Activated CD4-positive, alpha-beta T cell treated with anti-CD3 and anti-CD28 coated beads, Interleukin-2, amount 50 U/mL, for 4 hours (primary cell): ENCODE measurements around the gene SEC11A.
"Not testable (repeated sequence)": the region's sequence is repeated elsewhere in the genome, so short reads cannot be mapped to it uniquely, and the experiment has no call there.

Experiments used
- DNase-seq, 2 experiments: peaks; one replicate each; pipeline ENCODE4 v3.0.0-alpha.2; 2020

The SEC11A gene

DNA sequence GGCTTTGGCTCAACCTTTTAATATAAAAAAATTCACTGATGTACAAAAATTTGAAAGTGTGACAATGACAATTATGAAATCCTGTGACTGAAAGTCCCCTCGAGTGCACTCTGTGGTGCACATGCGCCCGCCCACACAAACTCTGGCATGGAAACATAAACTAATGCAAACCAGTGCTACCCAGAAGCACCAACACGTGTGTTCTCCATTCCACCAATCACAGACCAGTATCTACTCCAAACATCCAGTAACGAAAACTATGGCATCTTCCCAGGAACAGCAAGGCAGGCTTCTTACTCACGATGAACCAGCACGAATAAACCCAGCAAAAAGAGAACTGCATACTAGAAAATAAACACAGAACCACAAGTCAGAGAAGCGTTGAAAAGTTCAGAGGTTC is 46.2 kb downstream of the SEC11A start:
- peak; percentile 21 to 35 for DNase-seq

DNA sequence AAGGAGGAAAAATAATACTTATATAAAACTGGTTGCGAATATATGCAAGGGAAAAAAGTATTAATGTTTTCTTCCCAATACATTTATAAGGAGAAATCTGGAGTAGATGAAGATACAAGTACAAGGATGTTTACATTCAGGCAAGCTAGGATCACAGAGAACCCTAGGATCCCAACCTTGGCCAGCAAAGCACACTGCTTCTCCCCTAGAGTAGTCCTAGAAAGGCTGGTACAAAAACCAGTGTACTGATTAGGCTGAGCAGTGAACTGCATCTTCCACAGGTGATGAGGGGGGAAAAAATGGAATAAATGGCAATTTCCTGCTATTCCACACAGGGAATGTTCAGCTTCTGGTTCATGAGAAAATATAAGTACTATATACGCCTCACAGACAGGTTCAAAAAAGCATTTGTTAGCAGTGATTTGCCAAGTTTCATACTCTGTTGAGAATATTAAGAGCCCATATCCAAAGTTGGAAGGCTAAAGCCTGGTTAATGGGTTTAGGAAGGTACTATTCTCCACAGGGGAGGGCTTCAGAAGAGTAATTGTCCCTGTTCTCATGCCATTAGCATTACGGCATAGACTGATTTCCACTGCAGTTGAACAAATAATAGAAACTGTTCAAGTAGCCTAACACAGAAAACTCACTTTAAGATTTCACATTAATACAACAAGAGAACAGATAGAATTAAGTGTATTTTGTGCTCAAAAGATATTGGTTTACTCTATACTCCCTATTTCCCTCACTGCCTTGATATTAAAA is 47.5 kb downstream of the SEC11A start:
- no peak for DNase-seq

DNA sequence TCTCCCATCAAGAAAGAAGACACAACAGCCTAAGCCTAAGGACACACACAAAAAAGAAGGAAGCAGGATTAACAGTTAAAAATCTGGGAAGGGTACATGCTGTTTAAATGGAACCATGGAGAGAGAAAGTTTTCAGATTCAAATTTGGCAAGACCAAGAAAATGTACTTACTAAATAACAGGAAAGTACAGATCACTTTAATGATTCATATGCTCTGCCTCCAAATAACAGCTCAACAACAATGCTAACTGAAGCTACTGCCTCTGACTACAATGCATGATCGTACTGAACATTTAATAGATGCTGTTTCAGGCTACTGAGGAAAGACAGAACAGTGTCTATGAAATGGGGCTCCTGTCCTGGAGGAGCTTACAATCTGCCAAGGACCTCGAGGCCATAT is 49.6 kb downstream of the SEC11A start:
- DNase-seq: no peak

DNA sequence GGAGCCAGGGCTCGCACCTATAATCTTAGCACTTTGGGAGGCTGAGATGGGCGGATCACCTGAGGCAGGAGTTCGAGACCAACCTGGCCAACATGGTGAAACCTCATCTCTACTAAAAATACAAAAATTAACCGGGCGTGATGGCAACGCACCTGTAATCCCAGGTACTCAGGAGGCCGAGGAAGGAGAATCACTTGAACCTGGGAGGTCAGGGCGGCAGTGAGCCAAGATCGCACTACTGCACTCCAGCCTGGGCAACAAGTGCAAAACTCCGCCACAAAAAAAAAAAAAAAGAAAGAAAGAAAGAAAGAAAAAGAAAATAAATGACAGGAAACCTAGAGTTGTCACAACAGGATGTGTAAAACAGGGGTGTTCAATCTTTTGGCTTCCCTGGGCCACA is 54.9 kb downstream of the SEC11A start:
- no peak for DNase-seq

DNA sequence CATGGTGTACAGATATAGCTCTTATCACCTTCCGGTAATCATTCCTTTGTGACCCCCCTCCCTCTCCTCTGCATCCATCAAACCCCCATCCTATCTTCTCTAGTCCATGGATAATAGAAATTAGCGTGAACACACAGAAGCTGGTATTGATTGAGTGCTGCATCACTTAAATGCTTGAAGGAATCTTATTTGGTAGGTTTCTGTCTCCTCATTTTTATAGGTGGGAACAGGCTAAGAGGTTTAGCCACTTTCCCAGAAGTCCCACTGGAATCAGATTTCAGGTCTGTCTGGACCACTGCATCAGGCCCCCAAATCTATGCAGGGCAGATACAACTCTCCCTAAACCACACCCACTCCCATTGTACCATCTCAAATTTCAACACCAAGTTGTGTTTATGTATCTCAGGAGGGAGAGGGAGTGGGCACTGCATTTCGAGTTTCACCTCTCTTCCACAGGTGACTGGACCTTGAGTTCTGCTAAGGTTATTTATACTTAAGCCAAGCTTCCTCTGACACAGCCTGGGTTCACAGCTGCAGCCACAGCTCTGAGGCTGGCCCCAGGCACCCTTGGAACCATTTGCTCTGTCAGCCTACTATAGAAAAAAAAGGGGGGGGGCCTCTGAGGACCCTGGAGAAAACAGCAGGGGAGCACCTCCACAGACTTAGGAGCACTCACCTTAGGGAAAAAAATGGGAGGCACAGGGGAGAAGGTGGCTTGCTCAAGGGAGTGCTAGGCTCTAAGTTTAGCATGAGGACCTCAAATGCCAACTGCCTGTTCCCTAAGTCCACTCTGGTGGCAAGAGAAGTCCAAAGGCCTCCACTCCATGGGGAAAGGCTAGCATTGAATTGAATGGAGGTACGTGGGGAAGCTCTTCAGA is 55.8 kb downstream of the SEC11A start:
- DNase-seq: no peak

DNA sequence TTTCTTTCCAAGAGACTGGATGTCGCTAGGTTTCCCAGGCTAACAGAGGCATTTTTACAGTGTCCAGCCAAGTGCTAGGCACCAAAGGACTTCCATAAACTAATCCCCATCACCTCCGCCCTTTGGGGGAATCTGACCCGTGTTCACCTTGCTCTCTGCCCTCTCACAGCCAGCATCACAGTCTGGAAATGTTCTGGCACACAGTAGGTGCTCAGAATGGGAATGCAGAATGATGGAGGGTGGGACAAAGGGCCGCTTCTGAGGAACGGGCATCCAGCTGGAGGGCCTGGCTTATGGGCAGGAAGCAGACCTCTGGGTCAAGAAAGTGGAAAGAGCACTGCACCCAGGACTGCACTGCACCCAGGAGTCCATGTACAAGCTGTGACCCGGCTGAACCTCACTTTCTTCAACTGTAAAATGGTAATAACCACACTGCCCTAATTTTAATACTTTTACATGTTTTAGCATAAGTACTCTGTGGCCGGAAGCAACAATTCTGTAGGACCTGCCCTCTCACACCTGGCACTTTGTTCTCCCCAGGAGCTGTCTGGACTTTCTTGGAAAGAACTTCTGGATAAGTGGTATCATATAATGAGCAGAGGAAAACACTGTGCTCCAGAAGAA is 57.0 kb downstream of the SEC11A start:
- DNase-seq: no peak

DNA sequence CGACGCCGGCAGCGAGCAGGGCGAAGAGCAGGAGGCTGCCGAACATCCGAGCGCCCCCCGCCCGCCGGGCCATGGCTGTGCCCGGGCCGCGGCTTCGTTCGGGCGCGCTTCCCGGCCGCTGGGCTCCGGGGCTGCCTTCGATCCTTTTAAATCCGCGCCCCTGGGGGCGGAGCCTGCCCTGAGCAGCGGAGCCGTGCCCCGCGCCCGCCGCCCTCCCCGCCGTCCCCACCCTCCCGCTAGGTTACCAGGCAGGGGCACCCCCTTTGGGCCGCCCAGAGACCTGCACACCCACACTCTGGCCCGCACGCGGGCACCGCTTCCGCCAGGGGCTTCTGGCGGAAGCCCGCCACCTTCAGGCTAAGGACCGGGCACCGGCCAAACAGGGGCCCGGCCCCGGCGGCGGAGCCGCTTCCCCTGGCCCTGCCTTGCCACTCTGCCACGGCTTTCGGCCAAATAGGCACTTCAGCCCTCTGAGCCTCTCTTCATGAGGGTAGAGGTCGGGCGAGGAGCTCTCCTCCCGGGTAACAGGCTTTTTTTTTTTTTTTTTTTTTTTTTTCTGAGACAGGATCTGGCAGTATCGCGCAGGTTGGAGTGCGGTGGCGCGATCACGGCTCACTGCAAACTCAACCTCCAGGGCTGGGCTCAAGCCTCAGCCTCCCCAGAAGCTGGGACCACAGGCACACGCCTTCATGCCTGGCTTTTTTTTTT is 57.7 kb downstream of the SEC11A start, which contains the start of gene NMB:
NMB (minus strand) TSS at position 120 of the 708 bp plus-strand sequence; CDS start at position 73, 47 bp downstream.
- DNase-seq: peak; percentile 72 to 77

DNA sequence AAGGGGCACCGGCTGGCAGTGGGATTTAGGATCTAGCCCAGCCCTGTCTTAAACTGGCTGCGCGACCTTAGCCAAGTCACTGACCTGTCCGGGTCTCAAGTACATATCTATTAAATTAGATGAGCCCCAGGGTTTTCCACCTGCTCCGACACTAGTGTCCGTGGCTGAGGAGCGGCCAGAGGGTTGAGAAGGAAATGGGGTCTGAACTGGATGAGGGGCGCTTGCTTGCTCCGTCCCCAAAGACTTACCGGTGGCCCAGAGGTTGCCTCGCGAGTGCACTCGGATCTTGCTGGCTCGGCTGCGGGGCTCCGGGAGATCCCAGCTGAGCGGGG is 58.2 kb downstream of the SEC11A start:
- no peak for DNase-seq

DNA sequence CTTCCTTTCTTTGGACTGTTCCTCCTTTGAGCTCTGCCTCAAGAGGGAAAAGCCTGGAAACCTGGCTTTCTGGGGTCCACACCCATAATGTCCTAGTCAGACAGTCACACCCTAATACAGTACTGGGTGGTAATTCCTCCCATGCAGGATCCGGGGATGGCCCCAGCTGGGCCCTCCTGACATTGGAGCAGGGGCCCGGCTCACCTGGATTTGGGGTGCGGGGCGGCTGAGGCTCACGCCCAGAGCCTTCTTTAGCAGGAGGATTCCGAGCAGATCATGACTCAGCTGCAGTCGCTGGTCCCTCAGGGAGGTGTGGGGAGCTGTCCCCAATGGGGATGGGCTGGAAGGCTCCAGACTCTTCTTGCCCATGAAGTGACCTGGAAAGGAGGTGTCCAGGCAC is 59.0 kb downstream of the SEC11A start:
- no peak for DNase-seq

DNA sequence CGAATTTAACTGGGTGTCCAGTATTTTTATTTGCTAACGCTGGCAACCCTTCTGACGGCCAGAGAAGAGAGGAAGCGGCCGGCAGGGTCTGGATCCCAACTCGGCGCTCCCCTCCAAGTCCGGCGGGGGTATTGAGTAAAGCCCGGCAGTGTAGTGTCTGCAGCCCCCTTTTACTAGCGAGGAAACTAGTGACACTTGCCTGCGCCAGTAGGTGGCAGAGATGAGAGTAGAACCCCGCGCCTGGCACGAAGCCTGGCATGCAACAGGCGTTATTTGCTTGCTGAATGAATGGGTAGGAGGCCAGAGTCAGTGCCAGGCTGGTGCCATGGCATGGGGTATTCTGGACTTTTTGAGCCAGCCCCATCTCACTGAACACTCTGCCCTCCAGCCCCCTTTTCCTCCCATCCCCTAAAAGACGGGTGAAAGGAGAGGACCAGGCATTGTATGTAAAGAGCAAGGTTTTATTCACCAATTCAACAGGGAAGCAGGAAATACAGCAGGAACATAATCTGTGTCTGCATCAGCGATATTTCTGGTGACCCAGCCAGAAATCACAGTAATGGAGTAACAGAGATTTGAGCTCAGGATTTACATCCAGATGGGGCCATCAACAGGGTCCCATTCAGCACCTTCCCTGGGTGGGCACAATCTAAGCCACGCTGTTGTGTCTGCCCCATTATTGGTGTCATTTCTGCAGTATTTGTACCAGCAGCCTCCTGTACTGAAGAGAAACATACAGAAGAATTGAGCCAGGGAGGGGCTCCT is 61.1 kb downstream of the SEC11A start:
- DNase-seq: peak; percentile 76 to 77

DNA sequence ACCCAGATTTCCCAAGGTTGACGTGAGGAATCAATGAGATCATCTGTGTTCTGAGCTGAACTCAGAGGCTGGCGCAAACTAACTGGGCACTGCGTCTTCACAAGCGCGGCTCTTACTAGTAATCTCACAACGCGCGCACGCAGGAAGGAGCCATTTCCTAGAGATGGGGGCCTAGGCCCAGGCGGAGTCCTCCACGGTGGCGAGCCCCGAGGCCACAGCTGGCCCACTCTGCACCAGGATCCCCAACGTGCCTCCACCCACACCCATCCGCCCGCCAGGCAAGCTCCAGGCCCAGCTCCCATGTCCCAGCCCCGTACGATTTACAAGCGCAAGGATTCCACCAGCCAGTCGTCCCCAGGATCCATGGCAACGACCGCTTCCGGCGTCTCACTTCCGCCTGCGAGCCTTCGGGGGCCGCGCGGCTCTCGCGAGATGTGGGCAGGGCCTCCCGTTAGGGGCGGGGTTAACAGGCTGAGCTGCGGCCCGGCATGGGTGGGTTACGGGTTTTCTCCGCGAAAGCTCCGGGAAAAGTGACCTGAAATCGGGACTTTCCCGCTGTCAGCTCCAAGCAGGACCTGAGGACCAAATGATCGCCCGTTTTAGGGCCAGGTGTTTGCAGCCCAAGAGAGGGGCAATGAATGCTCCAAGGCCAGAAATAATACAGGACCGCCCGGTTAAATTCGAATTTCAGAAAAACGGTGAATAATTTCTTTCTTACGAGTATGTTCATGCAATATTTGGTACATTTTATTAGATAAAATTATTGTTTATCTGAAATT is 61.8 kb downstream of the SEC11A start, which contains the start of gene WDR73:
WDR73 (minus strand) TSS at position 374 of the 779 bp plus-strand sequence; CDS start at position 365, 9 bp downstream.
- peak; percentile 97 for DNase-seq

DNA sequence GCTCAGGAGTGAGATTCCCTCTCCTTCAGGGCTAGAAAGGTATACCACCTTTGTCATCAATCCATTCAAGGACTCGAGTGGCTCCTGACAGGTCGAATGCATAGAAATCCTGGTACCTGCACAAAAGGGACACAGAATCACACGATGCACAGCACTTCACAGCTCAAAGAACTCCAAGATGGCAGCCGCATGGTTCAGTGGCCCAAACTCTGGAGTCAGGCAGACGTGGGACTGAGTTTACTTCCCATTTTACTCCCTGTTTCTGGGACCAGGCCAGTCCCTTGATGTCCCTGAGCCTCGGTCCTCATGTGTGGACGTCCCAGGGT is 62.4 kb downstream of the SEC11A start:
- DNase-seq: no peak

DNA sequence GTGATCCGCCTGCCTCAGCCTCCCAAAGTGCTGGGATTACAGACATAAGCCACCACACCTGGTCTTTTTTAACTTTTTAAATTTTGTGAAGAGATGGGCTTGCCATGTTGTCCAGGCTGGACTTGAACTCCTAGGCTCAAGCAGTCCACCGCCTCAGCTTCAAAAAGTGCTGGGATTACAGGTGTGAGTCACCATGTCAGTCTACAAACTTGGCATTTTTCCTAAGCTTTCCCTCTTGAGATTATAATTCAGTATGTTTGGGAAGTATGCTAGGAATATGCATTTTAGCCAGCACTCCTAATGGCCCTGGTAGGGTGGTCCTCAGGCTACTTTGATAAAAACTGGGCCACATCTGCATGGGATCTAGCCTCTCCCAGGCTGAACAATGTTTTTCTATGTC is 66.2 kb downstream of the SEC11A start:
- no peak for DNase-seq

DNA sequence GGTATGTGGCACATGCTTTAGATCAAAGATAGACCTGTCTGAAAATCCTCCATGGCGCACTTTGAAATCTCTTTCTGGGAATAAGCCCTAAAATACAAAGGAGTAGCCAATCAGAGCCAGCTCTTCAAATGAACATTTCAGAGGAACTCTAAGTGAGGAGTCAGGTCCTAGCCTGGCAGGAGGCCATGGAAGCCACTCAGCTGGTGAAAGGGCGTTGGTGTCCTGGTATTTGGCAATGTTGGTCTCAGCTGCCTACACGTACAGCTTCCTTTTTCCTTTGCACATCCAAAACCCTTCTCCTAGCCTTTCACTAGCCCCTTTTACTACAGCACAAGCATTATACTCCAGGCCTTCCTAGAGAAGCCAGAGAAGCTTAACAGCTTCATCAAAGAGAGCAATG is 67.4 kb downstream of the SEC11A start:
- no peak for DNase-seq

DNA sequence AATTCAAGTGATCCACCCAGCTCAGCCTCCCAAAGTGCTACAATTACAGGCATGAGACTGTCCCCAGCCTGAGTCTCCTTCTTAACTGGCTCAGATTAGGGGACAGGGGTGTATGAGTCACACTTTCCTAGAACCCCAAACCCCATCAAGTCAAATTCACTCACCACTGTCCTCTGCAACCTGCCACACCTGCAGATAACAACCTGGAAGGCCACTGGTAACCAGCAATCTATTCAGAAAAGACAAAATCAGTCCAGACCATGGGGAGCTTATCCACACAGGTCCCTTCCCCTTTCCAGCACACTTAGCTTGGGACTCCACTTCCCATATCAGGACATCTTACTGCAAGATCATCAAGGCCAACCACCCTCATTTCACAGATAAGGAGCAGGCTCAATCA is 68.2 kb downstream of the SEC11A start:
- DNase-seq: no peak

DNA sequence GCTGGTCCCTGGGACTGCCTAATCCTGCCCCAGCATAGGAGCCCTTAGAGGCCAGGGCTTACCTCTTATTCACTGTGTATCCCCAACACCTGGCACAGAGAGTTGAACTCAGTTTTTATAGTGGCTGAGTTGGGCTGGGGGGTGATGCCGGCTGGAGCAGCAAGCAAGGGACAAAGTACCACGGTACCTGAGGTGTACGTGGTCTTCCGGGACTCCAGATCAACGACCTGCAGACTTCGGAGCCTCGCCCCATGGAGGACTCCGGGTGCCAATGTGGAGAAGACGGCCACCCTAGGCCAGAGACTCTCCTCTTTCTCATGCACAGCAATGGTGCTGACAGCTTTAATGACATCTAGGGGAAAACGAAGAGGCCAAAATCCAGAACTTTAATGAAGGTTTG is 69.9 kb downstream of the SEC11A start:
- no peak for DNase-seq

DNA sequence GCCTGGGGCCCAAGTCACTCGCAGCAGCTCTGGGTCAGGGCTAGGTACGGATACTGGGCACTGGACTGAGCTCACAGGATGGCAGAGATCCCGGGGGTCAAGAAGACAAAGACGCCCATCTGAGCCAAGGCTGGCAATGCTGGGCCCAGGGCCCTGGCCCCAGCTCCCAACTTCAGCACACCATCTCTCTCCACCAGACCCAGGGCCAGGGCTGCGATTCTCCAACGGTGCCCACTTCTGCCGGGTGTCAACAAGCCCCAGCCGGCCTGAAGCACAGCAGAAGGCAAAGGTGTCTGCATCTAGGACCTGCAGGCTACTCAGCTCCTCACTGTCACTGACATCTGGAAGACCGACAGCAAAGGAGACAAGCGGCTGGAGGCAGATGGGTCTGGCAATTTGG is 70.4 kb downstream of the SEC11A start:
- DNase-seq: no peak

DNA sequence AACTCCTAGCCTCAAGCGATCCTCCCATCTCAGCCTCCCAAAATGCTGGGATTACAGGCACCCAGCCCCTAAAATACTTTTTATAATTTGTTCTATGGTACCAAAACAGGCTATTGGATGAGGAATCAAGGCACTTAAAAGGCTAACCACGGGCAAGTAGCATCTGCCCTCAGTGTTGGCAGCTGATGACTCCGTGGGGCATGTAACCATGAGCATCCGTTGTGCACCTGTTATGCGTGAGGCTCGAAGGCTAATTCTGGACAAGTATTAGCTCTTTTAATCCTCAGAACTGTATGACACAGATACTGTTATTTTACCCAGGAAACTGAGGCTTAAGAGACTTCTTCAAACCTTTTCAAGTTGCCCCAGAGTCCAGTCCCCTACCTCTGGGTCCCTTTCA is 72.1 kb downstream of the SEC11A start:
- DNase-seq: no peak

DNA sequence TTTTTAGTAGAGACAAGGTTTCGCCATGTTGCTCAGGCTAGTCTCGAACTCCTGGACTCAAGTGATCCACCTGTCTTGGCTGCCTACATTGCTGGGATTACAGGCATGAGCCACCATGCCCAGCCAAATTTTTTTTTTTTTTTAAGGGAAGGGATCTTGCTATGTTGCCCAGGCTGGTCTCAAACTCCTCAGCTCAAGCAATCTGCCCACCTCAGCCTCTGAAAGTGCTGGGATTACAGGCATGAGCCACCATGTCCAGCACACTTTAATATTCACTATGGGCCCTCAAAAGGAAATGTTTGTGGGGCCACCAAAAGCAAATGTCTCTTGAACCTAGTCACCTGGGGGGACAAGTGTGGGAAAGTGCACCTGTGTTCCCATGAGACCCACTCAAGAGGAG is 73.3 kb downstream of the SEC11A start:
- not testable (repeated sequence) for DNase-seq

DNA sequence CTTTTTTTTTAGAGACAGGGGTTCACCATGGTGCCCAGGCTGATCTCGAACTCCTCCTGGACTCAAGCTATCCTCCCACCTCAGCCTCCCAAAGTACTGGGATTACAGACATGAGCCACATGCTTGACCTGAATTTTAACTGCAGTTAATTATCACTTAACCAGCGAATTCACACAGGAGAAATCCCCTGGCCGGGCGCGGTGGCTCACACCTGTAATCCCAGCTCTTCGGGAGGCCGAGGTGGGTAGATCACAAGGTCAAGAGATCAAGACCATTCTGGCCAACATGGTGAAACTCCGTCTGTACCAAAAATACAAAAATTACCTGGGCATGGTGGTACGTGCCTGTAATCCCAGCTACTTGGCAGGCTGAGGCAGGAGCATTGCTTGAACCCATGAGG is 74.1 kb downstream of the SEC11A start:
- DNase-seq: not testable (repeated sequence)

DNA sequence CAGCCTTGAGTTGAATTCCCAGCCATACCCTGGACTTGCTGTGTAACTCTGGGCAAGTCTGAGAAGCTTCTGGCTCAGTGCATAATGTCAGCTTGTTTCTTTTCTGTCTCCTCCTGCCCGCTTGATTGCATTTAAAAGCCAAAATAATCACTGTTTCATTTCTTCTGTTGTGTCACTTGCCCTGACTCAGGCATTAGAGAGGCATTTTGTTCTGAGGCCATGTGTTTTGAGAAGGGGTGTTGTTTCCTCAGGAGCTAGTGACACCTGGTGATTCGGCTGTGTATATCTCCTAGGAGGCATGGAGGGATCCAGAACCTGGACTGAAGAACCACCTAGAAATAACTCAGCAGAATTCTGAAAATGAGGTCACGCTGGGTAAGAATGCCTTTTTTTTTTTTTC is 77.8 kb downstream of the SEC11A start:
- DNase-seq: no peak
